GM12878 (cell line): ENCODE results near the gene CNOT8. TPM values are rescaled to one million over a fixed set of nuclear protein-coding genes. Genes with fewer than 3 reads are reported as not detected.
A peak's percentile ranks its signal among the peaks of the same experiment; 100 is the strongest.

ENCODE experiments used
- CUX1 ChIP-seq: IDR thresholded peaks from 2 replicates; pipeline ENCODE4 v1.6.1; 2012; ENCODE audit warnings: improper control_type of control experiment, low read depth, low read length; ENCODE audit not compliant: insufficient replicate concordance
- E2F8 ChIP-seq: fragments of 450-650 bp; IDR thresholded peaks from 2 replicates; pipeline ENCODE4 v1.6.1; 2018; ENCODE audit warnings: mild to moderate bottlenecking, low read depth, moderate library complexity; ENCODE audit not compliant: partially characterized antibody
- E4F1 ChIP-seq: fragments of 450-650 bp; IDR thresholded peaks from 2 replicates; pipeline ENCODE4 v1.6.1; 2018; ENCODE audit warnings: borderline replicate concordance, mild to moderate bottlenecking; ENCODE audit not compliant: partially characterized antibody
- FOXM1 ChIP-seq: IDR thresholded peaks from 2 replicates; pipeline ENCODE4 v1.6.1; 2012; ENCODE audit warnings: low read depth, mild to moderate bottlenecking, inconsistent platforms, low read length, moderate library complexity
- HDAC2 ChIP-seq: fragments of 200-600 bp; sonication (generic); IDR thresholded peaks from 2 replicates; pipeline ENCODE4 v1.6.1; 2017
- HDGF ChIP-seq: fragments of 450-650 bp; IDR thresholded peaks from 2 replicates; pipeline ENCODE4 v1.6.1; 2016; ENCODE audit warnings: antibody characterized with exemption
- MTA2 ChIP-seq: fragments of 450-650 bp; IDR thresholded peaks from 2 replicates; pipeline ENCODE4 v1.6.1; 2016; ENCODE audit warnings: low read depth, mild to moderate bottlenecking, moderate library complexity
- MTA3 ChIP-seq: IDR thresholded peaks from 2 replicates; pipeline ENCODE4 v1.6.1; 2012; ENCODE audit warnings: low read length, inconsistent platforms, borderline replicate concordance
- NFYA ChIP-seq: IDR thresholded peaks from 2 replicates; pipeline ENCODE4 v1.6.1; 2011; ENCODE audit warnings: low read depth, mild to moderate bottlenecking, low read length, improper control_type of control experiment, borderline replicate concordance
- NR2C1 ChIP-seq: fragments of 450-650 bp; IDR thresholded peaks from 2 replicates; pipeline ENCODE4 v1.6.1; 2017; ENCODE audit warnings: antibody characterized with exemption, mild to moderate bottlenecking, moderate library complexity
- PBX3 ChIP-seq: IDR thresholded peaks from 2 replicates; pipeline ENCODE4 v1.6.1; 2011; ENCODE audit warnings: mild to moderate bottlenecking, low read depth, low read length, moderate library complexity; ENCODE audit not compliant: insufficient replicate concordance
- RUNX3 ChIP-seq: IDR thresholded peaks from 2 replicates; pipeline ENCODE4 v1.6.1; 2012; ENCODE audit warnings: low read length, inconsistent platforms
- SIN3A ChIP-seq: IDR thresholded peaks from 2 replicates; pipeline ENCODE4 v1.6.1; 2012; ENCODE audit warnings: low read depth, low read length, improper control_type of control experiment
- SPI1 ChIP-seq: IDR thresholded peaks from 2 replicates; pipeline ENCODE4 v1.6.1; 2011; ENCODE audit warnings: low read depth, mild to moderate bottlenecking, low read length, moderate library complexity, borderline replicate concordance; ENCODE audit not compliant: insufficient read depth
- SREBF2 ChIP-seq: IDR thresholded peaks from 2 replicates; pipeline ENCODE4 v1.6.1; 2012; ENCODE audit warnings: mild to moderate bottlenecking, low read length
- STAT1 ChIP-seq: fragments of 450-650 bp; conservative IDR thresholded peaks from 2 replicates; pipeline ENCODE4 v1.6.1; 2014; ENCODE audit warnings: antibody characterized with exemption, mild to moderate bottlenecking
- USF2 ChIP-seq: IDR thresholded peaks from 2 replicates; pipeline ENCODE4 v1.6.1; 2011; ENCODE audit warnings: low read depth, low read length, improper control_type of control experiment, borderline replicate concordance
- polyA plus RNA-seq, 11 experiments: library from polyadenylated mRNA; depleted of rRNA in 4 of 11; unstranded in 6 of 11; stranded (reverse) in 5 of 11; fragments of >200 nt; fragmentation: Nextera tagmentation in 4 of 11; fragmentation: Illumina TruSeq in 1 of 11; extraction: Ambion mirVana in 4 of 11; extraction: Trizol in 1 of 11; gene quantifications; 1 replicate in 1 of 11; 2 replicates in 10 of 11; pipeline versions ENCODE4 v1.2.1 to v1.2.3, GENCODE V29; 2011 to 2016; ENCODE audit warnings: inconsistent platforms in 2 of 11, missing spikeins in 2 of 11, low read depth in 1 of 11
- total RNA-seq, 4 experiments: library from RNA; depleted of rRNA in 3 of 4; stranded (reverse); fragments of >200 nt in 3 of 4; fragmentation: Illumina TruSeq in 1 of 4; extraction: Trizol in 1 of 4; gene quantifications; 2 replicates each; pipeline versions ENCODE4 v1.2.1 to v1.2.3, GENCODE V29; 2013 to 2021

Gene CNOT8
- total and polyA plus RNA-seq, 10 of the 15 experiments (the other 5 are each of a cell fraction or from before 2014, with no cell fraction given): 13.2 to 57.1 (median 39.0) TPM

DNA sequence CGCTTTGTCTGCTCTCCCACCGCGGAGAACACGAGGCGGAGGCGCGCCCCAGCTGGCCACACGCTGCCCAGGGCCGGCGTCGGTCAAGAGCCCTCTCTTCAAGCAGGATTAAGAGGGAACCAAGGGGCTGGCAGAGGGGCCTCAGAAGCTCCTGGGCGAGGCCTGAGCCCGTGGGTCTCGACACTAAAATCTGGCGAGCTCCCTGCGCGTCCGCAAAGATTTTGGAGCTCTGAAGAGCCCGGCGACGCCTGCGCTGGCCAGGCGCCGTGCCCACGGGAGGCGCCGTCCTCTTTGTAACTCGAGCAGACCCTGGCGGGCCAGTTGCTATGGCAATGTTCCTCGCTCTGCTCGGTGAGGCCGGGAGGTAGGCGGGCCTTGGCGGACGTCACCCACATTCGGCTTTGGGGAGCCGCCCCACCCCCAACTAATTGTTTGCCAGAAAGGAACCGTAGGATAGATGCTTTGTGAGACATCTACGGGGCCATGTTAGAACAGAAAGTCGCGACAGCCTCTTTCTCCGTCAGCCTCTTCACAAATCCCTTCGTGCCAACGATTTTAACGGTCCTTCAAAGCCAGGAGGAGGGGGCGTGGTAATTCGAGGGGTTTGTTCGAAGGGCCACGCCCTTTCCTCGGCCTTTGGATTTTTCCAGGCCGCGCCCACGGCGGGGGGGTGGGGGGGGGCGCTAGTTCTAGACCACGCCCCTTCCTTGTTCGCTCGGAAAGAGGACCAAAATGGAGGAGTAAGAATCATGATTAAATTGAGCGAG is 714 bp upstream of the CNOT8 start (continued):
- TF ChIP-seq E2F8 (no peak), MTA3 (no peak), HDAC2 (no peak), NR2C1 (no peak), NFYA (no peak), USF2 (no peak), FOXM1 (no peak), MTA2 (no peak), E4F1 (no peak), STAT1 (no peak), HDGF (no peak), SIN3A (0 out of 2 replicates have a peak, but pooled peaks have one; percentile 79), SREBF2 (no peak), SPI1 (no peak), CUX1 (no peak), RUNX3 (no peak), PBX3 (no peak)
